ENCODE data around the gene RAD50.

DNA sequence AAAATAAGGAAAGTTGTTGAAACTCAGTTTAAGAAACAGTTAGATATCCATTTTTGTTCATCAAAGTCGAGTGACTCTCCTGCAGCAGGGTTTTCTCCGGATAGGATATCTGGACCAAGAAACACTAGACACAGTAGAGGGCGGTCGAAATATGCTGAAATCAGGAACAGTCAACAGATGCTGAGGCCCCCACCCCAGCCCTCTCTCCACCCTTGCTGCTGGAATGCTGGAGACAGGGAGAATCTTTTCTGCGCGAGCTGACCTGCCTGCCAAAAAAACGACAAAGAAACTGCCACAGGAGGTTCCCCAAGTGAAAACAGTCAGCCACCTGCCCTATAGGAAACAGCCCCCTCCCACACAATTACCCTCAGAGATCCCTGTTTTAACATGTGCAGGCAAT lies 96.9 kb downstream of the RAD50 start:
- TF ChIP-seq, protein P1, sequence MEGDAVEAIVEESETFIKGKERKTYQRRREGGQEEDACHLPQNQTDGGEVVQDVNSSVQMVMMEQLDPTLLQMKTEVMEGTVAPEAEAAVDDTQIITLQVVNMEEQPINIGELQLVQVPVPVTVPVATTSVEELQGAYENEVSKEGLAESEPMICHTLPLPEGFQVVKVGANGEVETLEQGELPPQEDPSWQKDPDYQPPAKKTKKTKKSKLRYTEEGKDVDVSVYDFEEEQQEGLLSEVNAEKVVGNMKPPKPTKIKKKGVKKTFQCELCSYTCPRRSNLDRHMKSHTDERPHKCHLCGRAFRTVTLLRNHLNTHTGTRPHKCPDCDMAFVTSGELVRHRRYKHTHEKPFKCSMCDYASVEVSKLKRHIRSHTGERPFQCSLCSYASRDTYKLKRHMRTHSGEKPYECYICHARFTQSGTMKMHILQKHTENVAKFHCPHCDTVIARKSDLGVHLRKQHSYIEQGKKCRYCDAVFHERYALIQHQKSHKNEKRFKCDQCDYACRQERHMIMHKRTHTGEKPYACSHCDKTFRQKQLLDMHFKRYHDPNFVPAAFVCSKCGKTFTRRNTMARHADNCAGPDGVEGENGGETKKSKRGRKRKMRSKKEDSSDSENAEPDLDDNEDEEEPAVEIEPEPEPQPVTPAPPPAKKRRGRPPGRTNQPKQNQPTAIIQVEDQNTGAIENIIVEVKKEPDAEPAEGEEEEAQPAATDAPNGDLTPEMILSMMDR (conservative IDR thresholded peaks at IDR 0.05 in 1 of 2, IDR thresholded peaks at IDR 0.05 in 1 of 2; ENCODE audit: extremely low read depth in 1 of 2, insufficient read depth in 1 of 2, low read depth in 1 of 2, low read length in 2 of 2), result no peak
- no peak for TF ChIP-seq EZH2 (IDR thresholded peaks at IDR 0.05; ENCODE audit: borderline replicate concordance, low read length)

All from mammary epithelial cell (primary cell).